ENCODE results near the gene INCENP.
A peak's percentile ranks its signal among the peaks of the same experiment; 100 is the strongest.
"Not testable (repeated sequence)": the region's sequence is repeated elsewhere in the genome, so short reads cannot be mapped to it uniquely, and the experiment has no call there.

Gene INCENP

DNA sequence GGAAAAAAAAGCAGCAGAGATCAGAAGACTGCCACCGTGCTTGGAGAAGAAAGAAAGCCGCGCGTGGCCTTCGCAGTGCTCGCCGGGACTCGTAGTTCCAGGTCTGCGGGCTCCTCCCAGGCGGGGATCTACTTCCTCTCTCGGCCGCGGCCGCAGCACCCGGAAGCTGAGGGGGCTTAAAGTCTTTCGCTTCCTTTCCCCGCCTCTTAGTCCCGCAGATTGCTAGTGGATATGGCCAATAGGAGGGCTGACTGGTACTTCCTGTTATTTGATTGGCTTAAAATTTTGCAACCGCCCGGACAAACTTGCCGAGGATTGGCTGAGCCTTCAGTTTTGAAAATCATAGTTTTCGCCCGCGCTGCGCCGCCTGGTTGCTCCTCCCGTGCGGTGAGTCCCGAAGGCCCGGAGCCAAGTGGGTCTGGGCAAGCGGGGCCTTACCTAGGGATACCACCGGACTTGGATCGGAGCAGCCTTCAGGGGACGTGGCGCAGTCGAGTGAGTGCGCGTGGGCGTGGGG lies at the start of gene INCENP:
Gene INCENP (plus strand): TSS at position 343 of the 517 bp plus-strand sequence. CDS start 4,151 bp downstream, outside the sequence.
- peak; percentile 100 for DNase-seq (ENCODE audit: low spot score)

DNA sequence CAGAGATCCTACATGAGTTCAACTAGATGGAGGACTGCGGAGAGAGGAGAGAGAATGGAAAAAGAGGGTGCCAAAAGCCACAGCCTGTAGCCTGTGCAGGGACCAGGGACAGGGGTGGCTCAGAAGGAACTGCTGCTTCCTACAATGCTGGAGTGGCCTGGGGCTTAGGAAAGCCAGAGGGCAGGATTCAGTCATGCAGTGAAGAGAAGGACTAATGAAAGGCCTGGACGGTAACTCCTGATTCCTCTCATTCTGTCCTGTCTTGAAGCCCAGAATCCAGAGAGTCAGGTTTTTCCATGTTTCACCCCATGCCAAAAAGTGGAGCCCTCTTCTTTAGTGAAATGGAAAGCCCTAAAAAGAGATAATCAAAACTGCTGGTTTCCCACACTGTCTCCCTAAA lies 48.4 kb upstream of the INCENP start:
- no peak for DNase-seq (ENCODE audit: low spot score)

DNA sequence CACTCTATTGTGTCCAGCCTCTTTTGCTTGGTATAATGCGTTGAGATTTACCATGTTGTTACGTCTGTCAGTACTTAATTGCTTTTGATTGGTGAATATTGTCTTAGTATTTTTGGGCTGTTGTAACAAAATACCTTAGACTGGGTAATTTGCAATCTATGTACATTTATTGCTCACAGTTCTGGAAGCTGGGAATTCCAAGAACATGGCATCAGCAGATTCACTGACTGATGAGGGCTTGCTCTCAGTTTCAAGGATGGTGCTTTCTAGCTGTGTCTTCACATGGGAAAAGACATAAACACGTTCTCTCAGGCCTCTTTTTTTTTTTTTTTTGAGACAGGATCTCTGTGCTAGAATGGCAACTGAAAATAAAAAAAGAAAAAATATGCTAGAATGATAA lies 46.7 kb upstream of the INCENP start:
- no peak for DNase-seq (ENCODE audit: low spot score)

DNA sequence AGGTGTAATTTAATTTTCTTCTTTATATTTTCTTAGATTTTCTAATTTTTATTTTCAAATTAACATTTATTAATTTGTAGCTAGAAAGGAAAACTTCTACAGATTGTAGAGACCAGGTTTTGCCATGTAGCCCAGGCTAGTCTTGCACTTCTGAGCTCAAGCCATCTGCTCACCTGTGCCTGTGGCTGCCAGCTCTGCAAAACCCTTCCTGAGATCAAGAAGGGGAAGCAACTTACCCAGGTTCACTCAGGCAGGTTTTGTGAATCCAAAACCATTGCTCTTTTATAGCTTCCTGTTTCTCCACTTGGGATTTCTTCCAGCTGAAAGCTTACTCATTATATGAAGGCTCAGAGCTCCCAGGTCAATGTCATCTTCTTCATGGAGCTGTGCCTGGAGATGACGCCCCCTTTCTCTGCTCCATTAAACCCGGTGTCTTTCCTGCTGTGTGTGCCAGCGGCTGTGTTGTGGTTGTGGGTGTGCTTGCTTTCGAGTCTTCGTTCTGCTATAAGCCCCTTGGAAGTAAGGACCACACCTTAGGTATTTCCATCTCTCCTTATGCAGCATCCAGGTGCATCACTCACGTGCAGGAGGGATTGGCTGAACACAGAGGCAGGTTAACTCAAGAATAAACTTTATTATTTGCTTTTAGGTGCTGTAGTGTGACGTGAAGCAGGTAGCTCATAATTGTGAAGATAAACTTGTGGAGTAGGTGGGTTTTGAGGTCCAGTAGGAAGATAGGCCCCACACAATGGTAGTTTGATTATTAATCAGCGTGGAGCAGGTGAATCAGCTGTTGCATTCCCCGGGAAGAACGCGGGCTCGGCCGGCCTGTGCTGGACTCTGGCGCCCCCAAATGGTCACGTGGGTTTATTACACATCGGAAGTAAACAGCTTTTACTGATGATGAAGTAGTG lies 42.2 kb upstream of the INCENP start:
- DNase-seq (ENCODE audit: low spot score) = peak; percentile 78

DNA sequence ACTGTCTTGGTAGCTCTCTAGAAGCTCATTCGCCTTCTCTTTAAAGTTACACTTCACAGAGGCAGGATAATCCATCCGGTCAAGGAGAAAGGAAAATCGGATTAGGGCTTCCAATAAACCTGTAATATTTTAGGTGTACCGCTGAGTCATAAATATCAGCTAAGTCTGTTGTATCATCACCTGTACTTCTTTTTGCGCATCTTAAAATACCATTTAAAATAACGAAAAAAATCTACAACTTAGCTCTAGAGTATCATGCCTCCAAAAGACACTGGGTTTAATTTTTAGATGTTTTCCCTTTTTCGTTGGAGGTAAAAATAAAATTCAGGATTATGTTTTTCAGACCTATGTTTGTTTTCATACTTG lies 41.5 kb upstream of the INCENP start:
- DNase-seq (ENCODE audit: low spot score) = no peak

DNA sequence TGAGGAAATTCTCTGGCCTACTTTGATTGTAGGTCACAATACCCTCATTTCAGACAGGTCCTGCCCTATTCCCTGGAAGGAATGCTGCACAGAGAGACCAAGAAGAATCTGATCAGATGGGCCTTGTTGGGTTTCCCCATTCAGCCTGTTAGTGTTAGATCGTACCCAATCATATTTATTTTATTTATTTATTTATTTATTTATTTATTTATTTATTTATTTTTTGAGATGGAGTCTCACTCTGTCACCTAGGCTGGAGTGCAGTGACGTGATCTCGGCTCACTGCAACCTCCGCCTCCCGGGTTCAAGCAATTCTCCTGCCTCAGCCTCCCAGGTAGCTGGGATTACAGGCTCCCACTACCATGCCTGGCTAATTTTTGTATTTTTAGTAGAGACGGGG lies 39.0 kb upstream of the INCENP start:
- DNase-seq (ENCODE audit: low spot score) = not testable (repeated sequence)

DNA sequence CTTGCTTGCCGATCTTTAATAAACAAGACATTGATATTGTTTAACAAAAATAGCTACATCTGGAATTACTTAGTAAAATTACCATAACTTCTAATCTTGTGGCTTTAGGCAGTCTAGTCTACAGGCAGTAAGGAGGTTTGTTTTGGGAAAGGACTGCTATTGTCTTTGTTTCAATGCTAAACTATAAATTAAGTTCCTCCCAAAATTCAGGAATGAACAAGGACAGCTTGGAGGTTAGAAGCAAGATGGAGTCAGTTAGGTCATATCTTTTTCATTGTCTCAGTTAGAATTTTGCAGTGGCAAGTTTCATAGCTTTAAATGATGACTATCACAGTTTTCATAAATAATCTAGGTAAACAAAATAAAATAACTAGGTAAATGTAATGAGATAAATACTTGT lies 36.1 kb upstream of the INCENP start:
- DNase-seq (ENCODE audit: low spot score) = no peak

DNA sequence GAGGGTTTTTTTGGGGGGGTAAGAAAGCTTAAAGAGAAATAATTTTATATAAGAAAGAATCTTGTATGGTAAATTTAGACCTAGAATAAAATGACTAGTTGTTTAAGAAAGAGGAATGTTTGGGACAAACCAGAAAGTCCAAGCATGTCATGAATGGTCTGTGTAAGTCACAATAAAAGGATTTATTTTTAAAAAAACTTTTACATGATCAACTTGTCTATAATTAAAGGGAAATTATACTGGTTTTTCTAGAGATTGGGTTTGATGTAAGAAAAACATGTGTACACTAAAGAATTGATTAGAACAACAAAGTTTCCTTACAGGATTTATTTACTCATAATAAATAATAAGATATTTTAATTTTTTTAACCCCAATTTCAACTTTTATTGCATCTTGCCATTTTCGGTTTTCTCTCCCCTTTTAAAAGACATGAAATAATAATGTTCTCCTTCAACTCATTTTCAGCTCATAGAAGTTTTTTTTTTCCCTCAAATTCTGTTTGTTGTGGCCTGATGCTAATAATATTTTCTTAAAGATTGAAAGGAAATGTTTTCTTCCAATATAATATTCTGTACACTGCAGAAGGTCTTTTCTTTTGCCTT lies 35.4 kb upstream of the INCENP start:
- no peak for DNase-seq (ENCODE audit: low spot score)

DNA sequence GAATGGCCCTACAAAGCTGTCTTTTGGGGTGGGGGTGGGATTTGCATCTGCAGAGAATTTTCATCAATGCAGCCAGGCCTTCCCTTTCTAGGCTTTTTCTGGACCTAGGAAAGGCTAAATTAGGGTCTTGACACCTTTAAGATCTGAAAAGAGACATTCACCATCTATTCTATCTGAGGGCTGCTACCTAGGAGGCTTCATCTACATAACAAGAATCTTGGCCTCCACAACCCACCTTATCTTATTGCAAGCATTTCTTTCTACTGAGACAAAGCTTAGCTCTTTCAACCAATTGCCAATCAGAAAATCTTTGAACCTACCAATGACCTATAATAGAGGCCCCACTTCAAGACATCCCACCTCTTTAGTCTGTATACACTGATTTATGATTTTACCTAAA lies 20.7 kb upstream of the INCENP start:
- DNase-seq (ENCODE audit: low spot score) = no peak

DNA sequence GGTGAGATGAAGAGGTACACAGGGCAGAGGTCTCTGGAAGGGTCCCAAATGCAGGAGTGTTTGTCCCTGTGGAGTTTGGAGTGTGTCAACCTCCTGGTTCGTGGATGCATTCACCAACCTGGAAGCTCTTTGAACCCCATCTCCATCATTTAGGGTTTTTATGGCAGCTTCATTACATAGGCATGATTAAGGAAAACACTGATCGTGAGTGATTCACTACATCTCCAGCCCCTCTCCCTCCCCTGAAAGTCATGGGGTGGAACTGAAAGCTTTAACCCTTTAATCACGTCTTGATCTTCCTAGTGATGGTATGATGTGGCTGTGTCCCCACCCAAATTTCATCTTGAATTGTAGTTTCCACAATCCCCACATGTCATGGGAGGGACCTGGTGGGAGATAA lies 19.8 kb upstream of the INCENP start:
- no peak for DNase-seq (ENCODE audit: low spot score)

DNA sequence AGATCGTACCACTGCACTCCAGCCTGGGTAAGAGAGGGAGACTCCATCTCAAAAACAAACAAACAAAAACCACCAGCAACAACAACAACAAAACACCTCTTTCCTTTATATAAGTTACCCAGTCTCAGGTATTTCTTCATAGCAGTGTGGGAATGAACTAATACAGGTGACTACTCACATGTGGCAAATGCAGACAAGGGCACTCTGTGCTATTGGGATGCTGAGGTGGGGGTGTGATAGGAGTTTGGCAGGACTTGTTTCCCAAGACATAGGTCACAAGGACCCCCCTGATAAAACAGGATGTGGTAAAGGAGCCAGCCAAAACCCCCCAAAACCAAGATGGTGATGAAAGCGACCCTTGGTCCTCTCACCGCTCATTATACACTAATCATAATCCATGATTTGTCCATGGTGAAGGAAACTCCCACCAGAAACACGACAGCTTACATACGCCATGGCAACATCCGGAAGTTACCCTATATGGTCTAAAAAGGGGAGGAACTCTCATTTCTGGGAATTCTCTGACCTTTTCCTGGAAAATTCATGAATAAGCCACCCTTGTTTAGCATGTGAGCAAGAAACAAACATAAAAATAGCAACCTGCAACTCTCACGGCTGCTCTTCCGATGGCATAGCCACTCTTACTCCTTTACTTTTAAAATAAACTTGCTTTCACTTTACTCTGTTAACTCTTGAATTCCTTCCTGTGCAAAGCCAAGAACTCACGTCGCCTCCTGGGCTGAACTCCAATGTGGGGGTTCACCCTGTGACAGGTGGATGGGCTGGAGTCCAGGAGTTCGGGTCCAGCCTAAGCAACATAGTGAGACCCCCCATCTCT lies 18.8 kb upstream of the INCENP start:
- DNase-seq (ENCODE audit: low spot score) = no peak

DNA sequence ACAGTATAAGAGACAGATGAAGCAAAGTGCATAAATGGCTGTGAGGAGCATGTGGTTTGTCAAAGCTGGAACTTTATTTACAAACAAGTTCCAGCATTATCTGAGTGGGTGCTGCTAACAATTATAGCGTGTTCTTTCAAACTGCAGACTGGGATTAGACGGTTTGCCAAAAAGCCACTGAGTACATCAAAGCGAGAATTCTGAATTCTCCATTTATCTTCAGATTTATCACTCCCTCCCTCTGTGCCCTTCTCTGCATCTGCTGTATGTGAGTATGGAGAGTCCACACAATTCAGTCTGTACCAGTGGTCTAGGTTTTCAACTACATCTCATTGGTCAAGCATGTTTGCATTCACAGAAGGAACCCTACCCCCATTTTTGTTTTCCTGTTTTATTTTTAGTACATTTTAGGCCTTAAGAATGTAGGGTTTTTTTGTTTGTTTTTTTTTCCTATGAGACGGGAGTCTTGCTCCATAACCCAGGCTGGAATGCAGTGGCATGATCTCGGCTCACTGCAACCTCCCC lies 18.1 kb upstream of the INCENP start:
- no peak for DNase-seq (ENCODE audit: low spot score)

DNA sequence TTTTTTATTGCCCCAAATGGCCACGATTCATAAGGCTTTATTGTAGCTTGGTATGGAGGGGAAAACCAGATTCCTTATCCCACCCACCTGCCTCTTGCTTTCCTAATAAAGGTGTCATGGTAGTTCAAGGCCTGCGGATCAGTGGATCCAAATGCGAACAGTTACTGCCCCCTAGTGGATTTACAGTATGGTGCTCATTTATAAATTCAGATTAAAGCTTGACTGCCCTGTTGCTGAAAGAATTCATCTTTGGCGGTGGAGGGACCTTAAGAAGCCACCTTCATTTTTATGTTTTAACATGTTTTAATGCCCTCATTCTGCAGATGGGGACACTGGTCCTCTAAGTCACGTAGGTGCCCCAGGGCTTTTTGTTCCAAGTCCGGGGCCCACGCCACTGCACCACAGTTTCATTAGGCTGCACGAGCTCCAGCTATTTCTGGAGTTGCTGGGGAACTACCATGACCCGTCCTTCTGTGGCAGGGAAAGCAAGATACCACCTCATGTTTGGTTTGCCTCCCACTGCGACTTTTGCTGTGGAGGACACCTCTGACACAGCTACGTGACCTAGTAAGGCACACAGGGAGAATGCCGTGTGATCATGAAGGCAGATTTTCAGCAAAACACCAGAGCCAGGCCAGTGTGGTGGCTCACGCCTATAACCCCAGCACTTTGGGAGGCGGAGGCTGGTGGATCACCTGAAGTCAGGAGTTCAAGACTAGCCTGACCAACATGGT lies 15.6 kb upstream of the INCENP start:
- DNase-seq (ENCODE audit: low spot score) = peak; percentile 87

DNA sequence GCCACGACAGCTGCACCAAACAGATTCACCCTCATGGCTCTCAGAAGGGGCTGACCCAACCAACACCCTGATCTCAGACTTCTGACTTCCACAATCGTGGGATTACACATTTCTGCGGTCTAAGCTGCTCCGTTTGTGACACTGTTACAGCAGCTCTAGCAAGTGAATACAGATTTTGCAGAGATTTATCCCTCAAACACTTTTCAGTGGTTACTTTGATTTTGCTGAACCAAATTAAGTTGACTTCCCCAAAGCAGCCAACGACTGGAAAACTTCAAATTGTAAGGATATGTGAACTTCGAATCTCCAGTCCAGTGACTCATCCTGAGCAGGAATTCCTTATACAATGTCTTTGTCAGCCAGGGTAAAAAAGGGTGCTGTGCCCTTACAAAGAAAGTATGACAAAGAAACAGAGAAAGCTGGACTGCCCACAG lies 14.8 kb upstream of the INCENP start:
- no peak for DNase-seq (ENCODE audit: low spot score)

DNA sequence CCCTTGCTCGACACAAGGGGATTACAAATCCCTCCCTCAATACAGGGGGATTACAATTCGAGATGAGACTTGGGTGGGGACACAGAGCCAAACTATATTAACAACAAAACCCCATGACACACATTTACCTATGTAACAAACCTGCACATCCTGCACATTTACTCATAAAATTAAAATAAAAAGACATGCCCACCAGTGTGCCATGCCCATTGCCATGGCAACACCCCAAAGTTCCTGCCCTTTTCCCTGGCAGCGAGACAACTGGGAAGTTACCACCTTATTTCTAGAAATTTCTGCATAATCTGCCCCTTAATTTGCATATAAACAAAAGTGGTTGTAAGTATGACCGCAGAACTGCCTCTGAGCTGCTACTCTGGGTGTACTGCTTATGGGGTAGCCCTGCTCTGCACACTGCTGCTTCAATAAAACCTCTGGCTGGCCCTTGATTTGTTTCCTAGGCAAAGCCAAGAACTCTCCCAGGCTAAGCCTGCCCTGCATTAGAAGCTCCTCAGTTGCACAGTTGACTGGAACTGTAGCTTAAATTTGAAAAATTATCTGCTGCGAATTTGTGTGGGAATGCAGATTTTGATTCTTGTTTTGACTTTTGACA lies 8.6 kb upstream of the INCENP start:
- DNase-seq (ENCODE audit: low spot score) = no peak

DNA sequence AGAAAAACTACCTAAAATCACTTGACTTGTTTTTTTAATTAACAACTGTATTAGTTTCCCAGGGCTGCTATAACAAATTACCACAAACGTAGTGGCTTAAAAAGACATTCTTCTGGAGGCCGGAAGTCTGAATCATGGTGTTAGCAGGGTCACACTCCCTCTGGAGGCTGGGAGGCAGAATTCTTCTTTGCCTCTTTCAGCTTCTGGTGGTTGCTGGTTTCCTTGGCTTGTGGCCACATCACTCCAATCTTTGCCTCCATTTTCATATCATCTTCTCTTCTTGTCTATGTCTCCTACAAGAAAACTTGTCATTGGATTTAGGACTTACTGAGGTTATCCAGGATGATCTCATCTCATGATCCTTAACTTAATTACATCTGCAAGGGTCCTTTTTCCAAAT lies 7.4 kb upstream of the INCENP start:
- no peak for DNase-seq (ENCODE audit: low spot score)

DNA sequence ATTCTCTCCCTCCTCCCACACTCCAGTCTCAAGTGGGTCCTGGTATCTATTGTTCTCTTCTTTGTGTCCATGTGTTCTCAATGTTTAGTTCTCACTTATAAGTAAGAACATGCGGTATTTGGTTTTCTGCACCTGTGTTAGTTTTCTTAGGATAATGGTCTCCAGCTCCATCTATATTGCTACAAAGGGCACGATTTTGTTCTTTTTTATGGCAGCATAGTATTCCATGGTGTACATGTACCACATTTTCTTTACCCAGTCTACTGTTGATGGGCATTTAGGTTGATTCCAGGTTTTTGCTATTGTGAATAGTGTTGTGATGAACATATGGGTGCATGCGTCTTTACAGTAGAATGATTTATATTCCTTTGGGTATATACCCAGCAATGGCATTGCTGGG lies 4.2 kb upstream of the INCENP start:
- no peak for DNase-seq (ENCODE audit: low spot score)

DNA sequence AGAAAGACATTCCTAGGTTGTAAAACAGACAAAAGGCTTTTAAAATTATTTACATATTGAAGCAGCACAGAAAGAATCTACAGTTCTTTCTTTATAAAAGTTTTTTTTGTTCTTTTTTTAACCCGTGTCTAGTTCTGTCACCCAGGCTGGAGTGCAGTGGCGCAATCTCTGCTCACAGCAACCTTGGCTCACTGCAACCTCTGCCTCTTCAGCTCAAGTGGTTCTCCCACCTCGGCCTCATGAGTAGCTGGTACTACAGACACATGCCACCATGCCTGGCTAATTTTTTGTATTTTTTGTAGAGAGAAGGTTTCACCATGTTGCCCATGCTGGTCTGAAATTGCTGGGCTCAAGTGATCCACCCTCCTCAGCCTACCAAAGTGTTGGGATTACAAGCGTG lies 3.8 kb upstream of the INCENP start:
- DNase-seq (ENCODE audit: low spot score) = no peak

DNA sequence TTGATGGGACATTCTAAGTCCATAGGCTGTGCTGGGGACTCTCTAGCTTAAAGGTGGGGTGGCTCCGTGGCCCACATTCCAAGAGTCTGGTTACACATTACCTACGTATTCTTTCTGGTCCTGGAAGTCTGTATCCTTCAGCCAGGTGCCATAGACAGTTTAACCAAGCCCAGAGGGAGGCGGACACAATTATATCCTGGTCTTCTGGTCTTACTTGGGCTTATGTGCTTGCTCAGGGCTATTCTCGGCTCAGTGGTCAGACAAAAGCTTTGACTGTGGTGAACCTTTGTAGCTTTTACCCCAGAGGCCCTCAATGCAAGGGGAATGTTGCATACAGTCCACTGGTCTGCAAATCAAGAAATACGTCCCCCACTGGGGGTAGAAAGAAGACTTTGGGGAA lies 3.4 kb upstream of the INCENP start:
- no peak for DNase-seq (ENCODE audit: low spot score)

DNA sequence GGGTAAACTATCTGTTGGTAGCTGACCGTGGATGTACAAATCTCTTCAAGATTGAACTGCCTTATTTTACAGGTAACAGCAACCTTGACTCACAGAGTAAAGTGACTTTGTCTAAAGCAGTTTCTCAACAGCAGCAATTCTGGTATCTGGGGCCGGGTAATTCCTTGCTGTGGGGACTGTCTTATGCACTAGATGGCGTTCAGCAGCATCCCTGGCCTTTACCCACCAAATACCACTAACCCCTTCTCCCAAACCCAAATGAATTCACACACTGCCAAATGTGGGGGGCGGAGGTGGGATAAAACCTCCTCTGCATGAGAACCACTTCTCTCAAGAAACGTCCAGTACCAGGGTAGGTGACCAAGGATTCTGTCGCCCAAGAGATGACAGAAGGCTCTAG lies 1.7 kb upstream of the INCENP start:
- peak; percentile 31 for DNase-seq (ENCODE audit: low spot score)
